GM13977 (cell line): ENCODE measurements around the gene SPECC1.
"Not testable (repeated sequence)": the region's sequence is repeated elsewhere in the genome, so short reads cannot be mapped to it uniquely, and the experiment has no call there.

Experiments used
- DNase-seq: peaks from one replicate; pipeline ENCODE4 v3.0.0; 2012; ENCODE audit warnings: low spot score
- CTCF ChIP-seq: IDR thresholded peaks from 2 replicates; pipeline ENCODE4 v1.5.1; 2012; ENCODE audit warnings: mild to moderate bottlenecking, control low read depth; ENCODE audit not compliant: insufficient read depth; ENCODE audit errors: extremely low read depth, missing control alignments
- in situ Hi-C: fragments of 300-500 bp; cut with MboI; formaldehyde crosslinking; loops from one replicate; pipeline ENCODE4 v1.12.0; 2022; ENCODE audit warnings: low sequenced_read_pairs, low pct_unique_long_range_greater_than_20kb, mixed read lengths, inconsistent platforms; ENCODE audit not compliant: unreplicated experiment

The SPECC1 gene

GRCh38 chr17:20315311-20315710, 306.2 kb downstream of the SPECC1 start:
- in situ Hi-C loops = loop anchor here (10.0 kb wide), 1 partner anchor 191 kb away; no protein-coding TSS in a partner anchor
- DNase-seq = no peak
- no peak for TF ChIP-seq CTCF

DNA sequence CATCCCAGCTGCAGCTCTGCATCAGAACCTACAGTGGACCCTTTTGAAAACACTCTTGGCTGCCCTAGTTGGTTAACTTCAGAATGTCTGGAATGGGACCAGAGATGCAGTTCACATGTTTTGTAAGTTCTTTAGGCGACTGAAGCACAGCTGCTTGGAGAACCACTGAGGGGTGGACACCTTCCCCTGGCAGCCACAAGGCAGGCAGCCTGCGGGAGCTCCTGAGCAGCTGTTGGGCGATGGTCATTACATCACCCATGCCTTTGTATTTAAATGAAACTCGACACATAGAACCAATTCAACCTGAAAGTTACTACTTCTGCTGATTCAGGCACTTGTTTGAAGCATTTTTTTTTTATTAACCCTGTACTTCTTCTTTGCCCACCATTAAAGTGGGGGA, 306.7 kb downstream of the SPECC1 start:
- no peak for DNase-seq
- in situ Hi-C loops = loop anchor here (10.0 kb wide), 1 partner anchor 191 kb away; no protein-coding TSS in a partner anchor
- no peak for TF ChIP-seq CTCF

- peak; percentile 52 for DNase-seq
- in situ Hi-C loops = not testable (repeated sequence)
Observed at GRCh38 chr17:20320535-20321229, 311.5 kb downstream of the SPECC1 start.

DNA sequence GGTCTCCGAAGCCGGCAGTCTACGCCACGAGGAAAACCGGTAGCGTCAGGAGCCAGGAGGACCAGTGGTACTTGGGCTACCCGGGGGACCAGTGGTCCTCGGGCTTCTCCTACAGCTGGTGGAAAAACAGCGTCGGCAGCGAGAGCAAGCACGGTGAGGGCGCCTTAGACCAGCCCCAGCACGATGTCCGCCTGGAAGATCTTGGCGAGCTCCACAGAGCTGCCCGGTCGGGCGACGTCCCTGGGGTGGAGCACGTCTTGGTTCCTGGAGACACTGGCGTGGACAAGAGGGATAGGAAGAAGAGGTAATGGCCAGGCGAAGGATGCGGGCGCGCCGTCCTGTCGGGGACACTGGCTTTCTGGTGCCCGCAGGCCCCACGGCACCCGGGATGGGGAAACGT, 312.2 kb downstream of the SPECC1 start:
- in situ Hi-C loops, DNase-seq: not testable (repeated sequence)

More at GRCh38 chr17:20320535-20321229, 311.5 kb downstream of the SPECC1 start:
- TF ChIP-seq CTCF = peak; percentile 91

DNA sequence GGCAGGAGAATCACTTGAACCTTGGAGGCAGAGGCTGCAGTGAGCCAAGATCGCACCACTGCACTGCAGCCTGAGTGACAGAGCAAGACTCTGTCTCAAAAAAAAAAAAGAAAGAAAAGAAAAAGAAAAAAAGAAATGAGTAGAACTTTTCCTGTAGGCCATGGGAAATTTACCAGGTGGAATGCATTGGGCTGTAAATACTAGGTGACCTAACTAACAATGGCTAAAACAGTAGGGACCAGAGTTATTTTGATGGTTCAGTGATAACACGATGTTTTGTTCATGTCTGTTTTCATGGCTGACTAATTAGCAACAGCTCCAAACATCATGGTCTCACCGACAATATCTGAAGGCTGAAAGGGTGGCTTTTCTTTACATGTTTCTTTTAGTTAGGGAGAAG, 318.6 kb downstream of the SPECC1 start:
- in situ Hi-C loops = not testable (repeated sequence)

DNA sequence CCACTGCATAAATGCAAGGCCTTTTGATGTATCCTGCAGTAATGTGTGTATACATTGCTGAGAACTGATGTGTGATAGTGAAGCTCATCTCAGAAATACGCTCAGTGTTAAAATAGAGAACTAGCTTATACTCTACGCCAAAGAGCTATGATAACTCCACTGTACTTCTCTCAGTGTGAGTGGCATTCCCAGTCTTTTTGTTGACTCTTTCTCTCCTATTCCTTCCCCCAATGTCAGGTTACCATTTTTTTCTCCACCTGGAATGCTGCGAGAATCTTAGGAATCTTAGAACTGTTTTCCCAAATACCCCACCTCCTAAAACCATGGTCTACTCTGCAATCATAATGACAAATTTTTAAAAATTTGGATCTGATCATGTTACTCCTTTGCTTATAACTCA, 342.2 kb downstream of the SPECC1 start:
- in situ Hi-C loops, DNase-seq: not testable (repeated sequence)

More for the DNA sequence above, 318.6 kb downstream of the SPECC1 start:
- not testable (repeated sequence) for DNase-seq

GRCh38 chr17:20352567-20352966, 343.4 kb downstream of the SPECC1 start:
- in situ Hi-C loops, DNase-seq: not testable (repeated sequence)

DNA sequence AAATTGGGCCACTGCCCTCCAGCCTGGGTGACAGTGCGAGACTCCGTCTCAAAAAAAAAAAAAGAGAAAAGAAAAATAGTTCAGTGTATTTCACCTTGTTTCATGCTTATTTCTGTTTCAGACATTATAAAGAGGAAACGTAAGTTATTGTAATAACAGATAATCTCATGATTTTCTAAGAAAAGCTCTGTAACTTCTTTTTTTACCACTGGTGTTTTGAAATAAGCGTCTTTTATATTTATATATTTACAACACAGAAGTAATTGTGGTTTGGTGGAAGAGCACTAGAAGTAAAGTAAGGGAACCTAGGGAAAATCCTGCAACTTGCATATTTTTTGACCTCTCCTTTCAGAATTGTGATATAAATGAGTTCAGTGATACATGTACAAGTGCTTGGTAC, 354.7 kb downstream of the SPECC1 start:
- in situ Hi-C loops, DNase-seq: not testable (repeated sequence)
